HCT116 (cell line): ENCODE measurements around the gene HDLBP. TPM values are rescaled to one million over a fixed set of nuclear protein-coding genes. Genes with fewer than 3 reads are reported as not detected.

ENCODE experiments used
- ATAC-seq: fragments of 200-7000 bp; cut with Tn5 transposase; 2 replicates; pipeline ENCODE4 v1.9.1; 2020; ENCODE audit warnings: mild to moderate bottlenecking, moderate library complexity
- BruUV-seq: library from RNA; stranded (reverse); fragments of 400-500 nt; replicated peaks from 2 replicates; lab custom pipeline; 2021; lab: Mats Ljungman, UMichigan
- CTCF ChIA-PET: fragments of 300-600 bp; sonication (Branson Sonifier 250); formaldehyde crosslinking; loops from one replicate; lab custom pipeline; 2021; ENCODE audit warnings: antibody characterized with exemption; lab: Charles Lee
- POLR2A ChIA-PET: fragments of 300-600, 350-600 bp; sonication (Branson Sonifier 250); formaldehyde crosslinking; loops from one replicate; lab custom pipeline; 2021; ENCODE audit warnings: antibody characterized with exemption; lab: Charles Lee
- RAD21 ChIA-PET, 2 experiments: fragments of 300-600 bp; sonication (Branson Sonifier 250); formaldehyde crosslinking; loops; one replicate each; lab custom pipeline; 2023; ENCODE audit warnings: low total read pairs in 2 of 2; ENCODE audit not compliant: uncharacterized antibody in 2 of 2, unreplicated experiment in 2 of 2, low non-redundant PET in 1 of 2; lab: Charles Lee
- DNase-seq: peaks from one replicate; pipeline ENCODE4 v3.0.0-alpha.2; 2010; ENCODE audit warnings: low read depth, low spot score
- H2AFZ ChIP-seq: fragments of 200-600 bp; shearing (Covaris generic), sonication (generic); 2 replicates; pipeline ENCODE4 v1.6.1; 2017; ENCODE audit warnings: low read depth, mixed run types, mixed read lengths, antibody characterized with exemption, low read length; ENCODE audit not compliant: poor library complexity, severe bottlenecking
- H3K27ac ChIP-seq: 2 replicates; pipeline ENCODE4 v1.5.1; 2012; ENCODE audit warnings: low read depth, low read length
- H3K27me3 ChIP-seq: fragments of 200-600 bp; sonication (generic); 2 replicates; pipeline ENCODE4 v1.6.1; 2016; ENCODE audit warnings: mixed run types, low read length, mixed read lengths; ENCODE audit not compliant: insufficient read depth
- H3K36me3 ChIP-seq, 2 experiments: fragments of 200-500 bp in 1 of 2; fragments of 200-600 bp in 1 of 2; sonication (Bioruptor generic) in 1 of 2; sonication (generic) in 1 of 2; 2 replicates each; pipeline versions ENCODE4 v1.5.1 to v1.6.1; 2014 to 2016; ENCODE audit warnings: low read length in 2 of 2, inconsistent platforms in 1 of 2, mixed read lengths in 1 of 2, mixed run types in 1 of 2; ENCODE audit not compliant: insufficient read depth in 2 of 2, control insufficient read depth in 1 of 2
- H3K4me1 ChIP-seq, 2 experiments: fragments of 200-600 bp in 1 of 2; sonication (generic) in 1 of 2; 2 replicates each; pipeline versions ENCODE4 v1.5.1 to v1.6.1; 2012 to 2017; ENCODE audit warnings: low read length in 2 of 2, inconsistent platforms in 1 of 2, mild to moderate bottlenecking in 1 of 2, mixed read lengths in 1 of 2, mixed run types in 1 of 2, moderate library complexity in 1 of 2; ENCODE audit not compliant: insufficient read depth in 2 of 2, control insufficient read depth in 1 of 2
- H3K4me2 ChIP-seq: fragments of 200-600 bp; sonication (generic); 2 replicates; pipeline ENCODE4 v1.6.1; 2017; ENCODE audit warnings: mixed run types, low read length, mixed read lengths
- H3K4me3 ChIP-seq, 2 experiments: fragments of 200-600 bp in 1 of 2; sonication (generic) in 1 of 2; replicated peaks in 1 of 2; 2 replicates each; pipeline ENCODE4 v1.5.1; 2011 to 2016; ENCODE audit warnings: low read length in 2 of 2, control low read depth in 1 of 2, low read depth in 1 of 2, mild to moderate bottlenecking in 1 of 2, mixed read lengths in 1 of 2, mixed run types in 1 of 2
- H3K79me2 ChIP-seq: fragments of 200-600 bp; sonication (generic); 2 replicates; pipeline ENCODE4 v1.6.1; 2017; ENCODE audit warnings: mild to moderate bottlenecking, mixed run types, low read length, moderate library complexity, mixed read lengths; ENCODE audit not compliant: insufficient read depth
- H3K9ac ChIP-seq: fragments of 200-600 bp; sonication (generic); 2 replicates; pipeline ENCODE4 v1.6.1; 2016; ENCODE audit warnings: low read length, mixed read lengths
- H3K9me2 ChIP-seq: fragments of 200-600 bp; sonication (generic), shearing (Covaris generic); 2 replicates; pipeline ENCODE4 v1.6.1; 2017; ENCODE audit warnings: mixed run types, mild to moderate bottlenecking, moderate library complexity; ENCODE audit not compliant: insufficient read depth
- H3K9me3 ChIP-seq, 2 experiments: fragments of 200-500 bp in 1 of 2; fragments of 200-600 bp in 1 of 2; sonication (Bioruptor generic) in 1 of 2; sonication (generic) in 1 of 2; 2 replicates each; pipeline ENCODE4 v1.6.1; 2014 to 2017; ENCODE audit warnings: low read length in 2 of 2, mixed read lengths in 2 of 2, inconsistent platforms in 1 of 2, low read depth in 1 of 2, mild to moderate bottlenecking in 1 of 2, mixed run types in 1 of 2, moderate library complexity in 1 of 2; ENCODE audit not compliant: control insufficient read depth in 1 of 2, insufficient read depth in 1 of 2
- H4K20me1 ChIP-seq: fragments of 200-600 bp; sonication (generic), shearing (Covaris generic); 2 replicates; pipeline ENCODE4 v1.6.1; 2017; ENCODE audit warnings: mixed run types, mild to moderate bottlenecking, moderate library complexity; ENCODE audit not compliant: insufficient read depth
- ATF3 ChIP-seq: IDR thresholded peaks from 2 replicates; pipeline ENCODE4 v1.6.1; 2012
- CBX3 ChIP-seq: IDR thresholded peaks from 2 replicates; pipeline ENCODE4 v1.6.1; 2012; ENCODE audit warnings: low read depth
- CEBPB ChIP-seq: IDR thresholded peaks from 2 replicates; pipeline ENCODE4 v1.6.1; 2012; ENCODE audit warnings: low read depth
- EZH2 ChIP-seq: fragments of 200-600 bp; sonication (generic); IDR thresholded peaks from 2 replicates; pipeline ENCODE4 v1.6.1; 2017; ENCODE audit warnings: antibody characterized with exemption, mixed run types
- EZH2phosphoT487 ChIP-seq: fragments of 200-600 bp; IDR thresholded peaks from 2 replicates; pipeline ENCODE4 v1.6.1; 2018; ENCODE audit warnings: antibody characterized with exemption, borderline replicate concordance
- FOSL1 ChIP-seq: IDR thresholded peaks from 2 replicates; pipeline ENCODE4 v1.6.1; 2012; ENCODE audit warnings: low read depth
- MAX ChIP-seq: IDR thresholded peaks from 2 replicates; pipeline ENCODE4 v1.6.1; 2012
- POLR2AphosphoS5 ChIP-seq: IDR thresholded peaks from 2 replicates; pipeline ENCODE4 v1.6.1; 2011; ENCODE audit warnings: mild to moderate bottlenecking, low read depth, low read length, moderate library complexity
- REST ChIP-seq: IDR thresholded peaks from 2 replicates; pipeline ENCODE4 v1.6.1; 2012; ENCODE audit warnings: low read depth
- SIN3A ChIP-seq: IDR thresholded peaks from 2 replicates; pipeline ENCODE4 v1.6.1; 2012; ENCODE audit warnings: low read depth
- SRF ChIP-seq: IDR thresholded peaks from 2 replicates; pipeline ENCODE4 v1.6.1; 2012; ENCODE audit warnings: low read depth
- YY1 ChIP-seq: IDR thresholded peaks from 2 replicates; pipeline ENCODE4 v1.6.1; 2011; ENCODE audit warnings: low read length, low read depth, moderate library complexity, mild to moderate bottlenecking; ENCODE audit not compliant: insufficient replicate concordance; ENCODE audit errors: extremely low read depth
- ZBTB33 ChIP-seq: IDR thresholded peaks from 2 replicates; pipeline ENCODE4 v1.6.1; 2011; ENCODE audit warnings: mild to moderate bottlenecking, low read length, moderate library complexity; ENCODE audit not compliant: insufficient replicate concordance; ENCODE audit errors: extremely low read depth
- ZNF274 ChIP-seq: fragments of 200-500 bp; sonication (Bioruptor generic); IDR thresholded peaks from 2 replicates; pipeline ENCODE4 v1.6.1; 2014; ENCODE audit warnings: mild to moderate bottlenecking, low read depth, low read length, inconsistent platforms
- intact Hi-C: fragments of 100-400 bp; cut with micrococcal nuclease; formaldehyde crosslinking; loops from 2 replicates; pipeline ENCODE4 v1.10.0; 2022
- total RNA-seq: library from RNA; stranded (reverse); gene quantifications from one replicate; pipeline ENCODE4 v1.2.1, GENCODE V29; 2021; ENCODE audit not compliant: unreplicated experiment

HDLBP gene
- total RNA-seq, 1 experiment from 2014 or later: 462 TPM

GRCh38 chr2:241308267-241308666, 7.2 kb downstream of the HDLBP start:
- H3K9me3 ChIP-seq: no peaks in the 10 kb centered on the region
- H3K4me3 ChIP-seq: no peak overlapping the region
- ATAC-seq: no peak
- POLR2A ChIA-PET: no interaction called here
- no TSS peak for BruUV-seq
- H3K79me2 ChIP-seq: peaks cover 100% of the 10 kb centered on the region
- no peak overlapping the region for H3K4me2 ChIP-seq
- H3K9me2 ChIP-seq: no peaks in the 10 kb centered on the region
- no peak overlapping the region for H2AFZ ChIP-seq
- RAD21 ChIA-PET: no interaction called here
- peaks cover 0 to 7% of the 10 kb centered on the region in 2 experiments; a peak in 1 of 4 replicates for H3K4me1 ChIP-seq
- CTCF ChIA-PET: no interaction called here
- intact Hi-C loops: no loop called here
- TF ChIP-seq ATF3 (no peak), CEBPB (no peak), YY1 (no peak), ZNF274 (no peak), CBX3 (no peak), SRF (no peak), SIN3A (no peak), FOSL1 (no peak), POLR2AphosphoS5 (no peak), EZH2phosphoT487 (no peak), MAX (no peak), EZH2 (no peak), REST (no peak), ZBTB33 (no peak)
- H3K27ac ChIP-seq: no peak overlapping the region
- no peak for DNase-seq
- no peaks in the 10 kb centered on the region for H3K36me3 ChIP-seq
- no peaks in the 10 kb centered on the region for H3K27me3 ChIP-seq
- peaks cover 38% of the 10 kb centered on the region; the same call in 1 of the 2 replicates for H4K20me1 ChIP-seq
- H3K9ac ChIP-seq: no peak overlapping the region
